ENCODE measurements around the gene MYLK4. TPM values are rescaled to one million over a fixed set of nuclear protein-coding genes. Genes with fewer than 3 reads are reported as not detected.

The MYLK4 gene
- total and polyA plus RNA-seq, 2 donors (not counting 3 experiments of a cell fraction or from before 2014, with no cell fraction given), result 0.41 to 0.62 TPM

DNA sequence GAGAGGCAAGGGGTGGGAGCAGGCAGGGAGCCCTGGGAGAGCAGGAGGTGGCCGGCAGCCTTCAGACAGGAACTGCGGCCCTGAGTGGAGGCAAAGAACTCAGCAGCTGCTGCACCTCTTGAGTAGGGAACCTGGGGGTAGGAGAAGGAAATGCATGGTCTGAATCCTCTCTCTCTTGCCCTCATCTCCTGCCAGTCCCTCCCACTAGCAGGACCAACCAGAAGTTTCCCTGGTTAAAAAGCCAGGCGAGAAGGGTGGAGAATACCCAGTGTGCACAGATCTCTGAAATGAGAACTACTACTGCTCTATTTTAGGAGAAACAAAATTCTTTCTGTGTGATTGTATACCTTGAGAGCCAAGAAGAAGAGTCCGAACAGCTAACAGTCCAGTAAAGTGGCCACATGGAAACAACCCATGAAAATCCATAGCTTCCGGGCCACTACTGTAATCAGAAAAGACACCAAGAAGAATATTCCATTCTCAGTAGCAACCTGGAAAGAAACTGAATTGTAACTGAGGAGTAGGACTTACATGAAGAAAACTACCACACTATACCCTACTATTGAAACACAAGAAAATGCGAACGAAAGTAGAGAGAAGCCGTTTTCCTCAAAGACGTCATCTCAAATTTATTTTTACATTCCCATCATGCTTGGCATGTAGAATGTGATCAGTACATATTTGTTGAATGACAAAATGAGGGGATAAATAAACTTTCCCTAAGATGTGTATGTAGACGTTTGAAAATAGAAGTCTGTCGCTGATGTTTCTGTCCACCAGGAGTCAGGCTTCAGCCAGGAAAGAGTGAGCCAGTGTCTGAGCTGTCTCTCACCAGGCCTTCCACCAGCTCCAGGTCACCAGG is 40.1 kb upstream of the MYLK4 start:
- POLR2A ChIA-PET, result interaction anchor here (1.0 to 2.2 kb wide), 3 partner anchors 27 to 112 kb away, joined by 3 to 6 read pairs (median 5); partner anchors contain the start of gene SERPINB9

More for the DNA sequence above, 40.1 kb upstream of the MYLK4 start:
- CTCF ChIA-PET, result interaction anchor here (0.6 to 4.4 kb wide), 54 partner anchors 8 to 211 kb away, joined by 3 to 262 read pairs (median 6); partner anchors contain the start of genes MYLK4, SERPINB1, SERPINB6 and SERPINB9
- Histone ChIP-seq H3K4me2 (ENCODE audit: insufficient read depth, low read length) (no peak overlapping the region), H3K9me1 (replicated peaks; ENCODE audit: control insufficient read depth, extremely low read depth, insufficient read depth, low read length) (no peaks in the 10 kb centered on the region), H3K27me3 (ENCODE audit: control insufficient read depth in 2 of 2, insufficient read depth in 2 of 2, low read length in 2 of 2) (no peaks in the 10 kb centered on the region), H4K20me1 (replicated peaks; ENCODE audit: control insufficient read depth, extremely low read depth, insufficient read depth, low read length) (no peaks in the 10 kb centered on the region), H3K9ac (replicated peaks; ENCODE audit: extremely low read depth, insufficient read depth, low read length) (no peak overlapping the region), H2AFZ (ENCODE audit: low read depth, low read length) (no peak overlapping the region), H3K9me3 (replicated peaks; ENCODE audit: control insufficient read depth, insufficient read depth, low read length) (no peaks in the 10 kb centered on the region), H3K27ac (ENCODE audit: insufficient read depth, low read depth, low read length) (peak overlapping the region; percentile 25), H3K36me3 (ENCODE audit: control insufficient read depth in 2 of 2, extremely low read depth in 1 of 2, insufficient read depth in 2 of 2, low read length in 2 of 2) (peaks cover 0 to 8% of the 10 kb centered on the region in 2 experiments), H3K4me3 (replicated peaks in 1 of 3; ENCODE audit: insufficient read depth in 1 of 3, low read depth in 1 of 3, low read length in 3 of 3) (no peak overlapping the region), H3K79me2 (ENCODE audit: control insufficient read depth, insufficient read depth, low read length) (peaks cover 13% of the 10 kb centered on the region), H3K4me1 (ENCODE audit: control insufficient read depth, extremely low read depth, insufficient read depth, low read length) (peaks cover 5% of the 10 kb centered on the region)
- TF ChIP-seq, protein P1, sequence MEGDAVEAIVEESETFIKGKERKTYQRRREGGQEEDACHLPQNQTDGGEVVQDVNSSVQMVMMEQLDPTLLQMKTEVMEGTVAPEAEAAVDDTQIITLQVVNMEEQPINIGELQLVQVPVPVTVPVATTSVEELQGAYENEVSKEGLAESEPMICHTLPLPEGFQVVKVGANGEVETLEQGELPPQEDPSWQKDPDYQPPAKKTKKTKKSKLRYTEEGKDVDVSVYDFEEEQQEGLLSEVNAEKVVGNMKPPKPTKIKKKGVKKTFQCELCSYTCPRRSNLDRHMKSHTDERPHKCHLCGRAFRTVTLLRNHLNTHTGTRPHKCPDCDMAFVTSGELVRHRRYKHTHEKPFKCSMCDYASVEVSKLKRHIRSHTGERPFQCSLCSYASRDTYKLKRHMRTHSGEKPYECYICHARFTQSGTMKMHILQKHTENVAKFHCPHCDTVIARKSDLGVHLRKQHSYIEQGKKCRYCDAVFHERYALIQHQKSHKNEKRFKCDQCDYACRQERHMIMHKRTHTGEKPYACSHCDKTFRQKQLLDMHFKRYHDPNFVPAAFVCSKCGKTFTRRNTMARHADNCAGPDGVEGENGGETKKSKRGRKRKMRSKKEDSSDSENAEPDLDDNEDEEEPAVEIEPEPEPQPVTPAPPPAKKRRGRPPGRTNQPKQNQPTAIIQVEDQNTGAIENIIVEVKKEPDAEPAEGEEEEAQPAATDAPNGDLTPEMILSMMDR (IDR thresholded peaks at IDR 0.05; ENCODE audit: extremely low read depth in 1 of 2, insufficient read depth in 1 of 2, low read depth in 1 of 2, low read length in 2 of 2), result peak; percentile 71 to 79
- TF ChIP-seq, protein P2, sequence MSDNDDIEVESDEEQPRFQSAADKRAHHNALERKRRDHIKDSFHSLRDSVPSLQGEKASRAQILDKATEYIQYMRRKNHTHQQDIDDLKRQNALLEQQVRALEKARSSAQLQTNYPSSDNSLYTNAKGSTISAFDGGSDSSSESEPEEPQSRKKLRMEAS (IDR thresholded peaks at IDR 0.05; ENCODE audit: insufficient read depth, insufficient read length), result no peak
- no peak for TF ChIP-seq JUN (IDR thresholded peaks at IDR 0.05; ENCODE audit: borderline replicate concordance, insufficient read depth, insufficient read length, low read depth)
- DNase-seq (ENCODE audit: low read depth, low spot score) (peak; percentile 92), FAIRE-seq (peak; percentile 89)
- dilution Hi-C loops (cut with MboI; ENCODE audit: extremely low pct_ligation_motif_present, low sequenced_read_pairs), result no loop called here
- BruUV-seq (replicated peaks), result TSS peak; percentile 25
- intact Hi-C loops (cut with micrococcal nuclease), result loop anchor here (1.0 kb wide), 8 partner anchors 27 to 263 kb away; partner anchors contain the start of gene SERPINB1
